Measurements from ENCODE around the gene OGA. TPM values are rescaled to one million over a fixed set of nuclear protein-coding genes. Genes with fewer than 3 reads are reported as not detected.

The OGA gene
- total and polyA plus RNA-seq, 9 of the 15 experiments (the other 6 are each of a cell fraction or from before 2014, with no cell fraction given), result 13.5 to 73.5 (median 59.5) TPM

DNA sequence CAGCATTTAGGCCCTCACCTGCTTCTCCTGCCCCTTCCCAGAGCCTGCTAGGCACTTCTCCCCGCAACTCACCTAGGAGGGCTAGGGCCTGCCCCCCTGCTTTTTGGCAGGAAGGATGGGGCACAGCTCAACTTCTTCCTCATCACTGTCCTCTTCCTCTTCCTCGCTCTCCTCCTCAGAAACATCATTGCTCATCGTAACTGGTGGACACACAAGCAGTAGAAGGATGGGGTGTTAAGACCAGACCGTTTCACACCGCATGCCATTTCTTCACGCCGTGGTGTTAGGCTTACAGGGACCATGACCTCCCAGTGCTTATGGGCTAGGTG lies 36.6 kb downstream of the OGA start:
- ChIA-PET CTCF (ENCODE audit: low intra/inter-chr PET ratio) (interaction anchor here (0.6 to 2.6 kb wide), 3 partner anchors 166 to 179 kb away, joined by 3 to 32 read pairs (median 3); no protein-coding TSS in a partner anchor), POLR2A (interaction anchor here (0.6 to 1.1 kb wide), 5 partner anchors 14 to 715 kb away, joined by 3 to 7 read pairs (median 4); no protein-coding TSS in a partner anchor)
- no peak overlapping the region for H2AFZ ChIP-seq (ENCODE audit: low read depth, low read length)
- ATAC-seq, result no peak
- H4K20me1 ChIP-seq (replicated peaks; ENCODE audit: control insufficient read depth, insufficient read depth, low read length), result peaks cover 11% of the 10 kb centered on the region
- WGBS (ENCODE audit: insufficient coverage, low coverage, missing lambda C conversion rate), result 82% methylated on average over 5 of the region's 7 CpGs
- H3K9ac ChIP-seq (ENCODE audit: insufficient read depth in 1 of 2, low read depth in 2 of 2, low read length in 2 of 2), result peak overlapping the region in 1 of 2 experiments; percentile 92; a peak in 2 of 4 replicates
- in situ Hi-C loops (cut with MboI) (loop anchor here (5.0 kb wide), 1 partner anchor 174 kb away; no protein-coding TSS in a partner anchor), intact Hi-C loops (cut with micrococcal nuclease) (loop anchor here (1.0 to 5.0 kb wide), 3 partner anchors 179 to 569 kb away; no protein-coding TSS in a partner anchor)
- no peaks in the 10 kb centered on the region for H3K27me3 ChIP-seq (ENCODE audit: control insufficient read depth in 2 of 2, insufficient read depth in 2 of 2, low read length in 2 of 2)
- no TSS peak for BruUV-seq (replicated peaks)
- H3K36me3 ChIP-seq (ENCODE audit: control insufficient read depth, insufficient read depth, low read length), result peaks cover 43% of the 10 kb centered on the region
- DNase-seq (ENCODE audit: extremely low read depth in 1 of 4, low spot score in 3 of 4), result no peak
- TF ChIP-seq NCOR1 (IDR thresholded peaks at IDR 0.05), result no peak
- no peak for TF ChIP-seq MYC (IDR thresholded peaks at IDR 0.05; ENCODE audit: low read depth, low read length)
- TF ChIP-seq MYC (CRISPR knock-in tag; IDR thresholded peaks at IDR 0.05; ENCODE audit: borderline replicate concordance, low read depth), result no peak
- TF ChIP-seq C11orf30 (IDR thresholded peaks at IDR 0.05; ENCODE audit: low read depth), result no peak
- TF ChIP-seq FOS (IDR thresholded peaks at IDR 0.05; ENCODE audit: extremely low read depth, insufficient read length), result no peak
- no peak for TF ChIP-seq ZFPM2 (CRISPR knock-in tag; IDR thresholded peaks at IDR 0.05)
- no peak for TF ChIP-seq ZNF197 (CRISPR knock-in tag; IDR thresholded peaks at IDR 0.05; ENCODE audit: low read depth)
- TF ChIP-seq LCOR (CRISPR knock-in tag; IDR thresholded peaks at IDR 0.05), result no peak
- TF ChIP-seq ZFP30 (CRISPR knock-in tag; IDR thresholded peaks at IDR 0.05; ENCODE audit: borderline replicate concordance), result no peak
- TF ChIP-seq HNRNPL (IDR thresholded peaks at IDR 0.05; ENCODE audit: low read depth, low read length), result no peak
- no peak for TF ChIP-seq ZEB2 (IDR thresholded peaks at IDR 0.05)
- TF ChIP-seq, protein P1, sequence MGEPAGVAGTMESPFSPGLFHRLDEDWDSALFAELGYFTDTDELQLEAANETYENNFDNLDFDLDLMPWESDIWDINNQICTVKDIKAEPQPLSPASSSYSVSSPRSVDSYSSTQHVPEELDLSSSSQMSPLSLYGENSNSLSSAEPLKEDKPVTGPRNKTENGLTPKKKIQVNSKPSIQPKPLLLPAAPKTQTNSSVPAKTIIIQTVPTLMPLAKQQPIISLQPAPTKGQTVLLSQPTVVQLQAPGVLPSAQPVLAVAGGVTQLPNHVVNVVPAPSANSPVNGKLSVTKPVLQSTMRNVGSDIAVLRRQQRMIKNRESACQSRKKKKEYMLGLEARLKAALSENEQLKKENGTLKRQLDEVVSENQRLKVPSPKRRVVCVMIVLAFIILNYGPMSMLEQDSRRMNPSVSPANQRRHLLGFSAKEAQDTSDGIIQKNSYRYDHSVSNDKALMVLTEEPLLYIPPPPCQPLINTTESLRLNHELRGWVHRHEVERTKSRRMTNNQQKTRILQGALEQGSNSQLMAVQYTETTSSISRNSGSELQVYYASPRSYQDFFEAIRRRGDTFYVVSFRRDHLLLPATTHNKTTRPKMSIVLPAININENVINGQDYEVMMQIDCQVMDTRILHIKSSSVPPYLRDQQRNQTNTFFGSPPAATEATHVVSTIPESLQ (CRISPR knock-in tag; IDR thresholded peaks at IDR 0.05), result no peak
- TF ChIP-seq, protein P2, sequence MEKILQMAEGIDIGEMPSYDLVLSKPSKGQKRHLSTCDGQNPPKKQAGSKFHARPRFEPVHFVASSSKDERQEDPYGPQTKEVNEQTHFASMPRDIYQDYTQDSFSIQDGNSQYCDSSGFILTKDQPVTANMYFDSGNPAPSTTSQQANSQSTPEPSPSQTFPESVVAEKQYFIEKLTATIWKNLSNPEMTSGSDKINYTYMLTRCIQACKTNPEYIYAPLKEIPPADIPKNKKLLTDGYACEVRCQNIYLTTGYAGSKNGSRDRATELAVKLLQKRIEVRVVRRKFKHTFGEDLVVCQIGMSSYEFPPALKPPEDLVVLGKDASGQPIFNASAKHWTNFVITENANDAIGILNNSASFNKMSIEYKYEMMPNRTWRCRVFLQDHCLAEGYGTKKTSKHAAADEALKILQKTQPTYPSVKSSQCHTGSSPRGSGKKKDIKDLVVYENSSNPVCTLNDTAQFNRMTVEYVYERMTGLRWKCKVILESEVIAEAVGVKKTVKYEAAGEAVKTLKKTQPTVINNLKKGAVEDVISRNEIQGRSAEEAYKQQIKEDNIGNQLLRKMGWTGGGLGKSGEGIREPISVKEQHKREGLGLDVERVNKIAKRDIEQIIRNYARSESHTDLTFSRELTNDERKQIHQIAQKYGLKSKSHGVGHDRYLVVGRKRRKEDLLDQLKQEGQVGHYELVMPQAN (IDR thresholded peaks at IDR 0.05; ENCODE audit: borderline replicate concordance), result no peak
- no peak for TF ChIP-seq PURB (CRISPR knock-in tag; IDR thresholded peaks at IDR 0.05; ENCODE audit: low read depth)
- TF ChIP-seq, protein P3, sequence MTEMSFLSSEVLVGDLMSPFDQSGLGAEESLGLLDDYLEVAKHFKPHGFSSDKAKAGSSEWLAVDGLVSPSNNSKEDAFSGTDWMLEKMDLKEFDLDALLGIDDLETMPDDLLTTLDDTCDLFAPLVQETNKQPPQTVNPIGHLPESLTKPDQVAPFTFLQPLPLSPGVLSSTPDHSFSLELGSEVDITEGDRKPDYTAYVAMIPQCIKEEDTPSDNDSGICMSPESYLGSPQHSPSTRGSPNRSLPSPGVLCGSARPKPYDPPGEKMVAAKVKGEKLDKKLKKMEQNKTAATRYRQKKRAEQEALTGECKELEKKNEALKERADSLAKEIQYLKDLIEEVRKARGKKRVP (CRISPR knock-in tag; IDR thresholded peaks at IDR 0.05), result no peak
- H3K27ac ChIP-seq (ENCODE audit: extremely low read depth, low read depth, low read length), result no peak overlapping the region
- H3K4me3 ChIP-seq, result peak overlapping the region; percentile 73
- peaks cover 17 to 50% of the 10 kb centered on the region in 2 experiments for H3K4me1 ChIP-seq (replicated peaks in 1 of 2; ENCODE audit: control insufficient read depth in 2 of 2, insufficient read depth in 2 of 2, low read length in 2 of 2)
- no peaks in the 10 kb centered on the region for H3K9me1 ChIP-seq (ENCODE audit: control insufficient read depth, insufficient read depth, low read length)
- H3K9me3 ChIP-seq (replicated peaks; ENCODE audit: control insufficient read depth, insufficient read depth, low read depth, low read length), result no peaks in the 10 kb centered on the region
- H3K79me2 ChIP-seq (ENCODE audit: control insufficient read depth, insufficient read depth, low read length), result peaks cover 21% of the 10 kb centered on the region
- no peak for FAIRE-seq
- H3K4me2 ChIP-seq (ENCODE audit: insufficient read depth, low read length), result peak overlapping the region; percentile 81; the same call in 1 of the 2 replicates

Measured in K562 (cell line).